ENCODE data around the gene DNAH14. TPM values are rescaled to one million over a fixed set of nuclear protein-coding genes. Genes with fewer than 3 reads are reported as not detected.

Gene DNAH14
- total and polyA plus RNA-seq, 2 of the 13 experiments (the other 11 are each of a cell fraction or from before 2014, with no cell fraction given) = 4.5 to 27.5 TPM

DNA sequence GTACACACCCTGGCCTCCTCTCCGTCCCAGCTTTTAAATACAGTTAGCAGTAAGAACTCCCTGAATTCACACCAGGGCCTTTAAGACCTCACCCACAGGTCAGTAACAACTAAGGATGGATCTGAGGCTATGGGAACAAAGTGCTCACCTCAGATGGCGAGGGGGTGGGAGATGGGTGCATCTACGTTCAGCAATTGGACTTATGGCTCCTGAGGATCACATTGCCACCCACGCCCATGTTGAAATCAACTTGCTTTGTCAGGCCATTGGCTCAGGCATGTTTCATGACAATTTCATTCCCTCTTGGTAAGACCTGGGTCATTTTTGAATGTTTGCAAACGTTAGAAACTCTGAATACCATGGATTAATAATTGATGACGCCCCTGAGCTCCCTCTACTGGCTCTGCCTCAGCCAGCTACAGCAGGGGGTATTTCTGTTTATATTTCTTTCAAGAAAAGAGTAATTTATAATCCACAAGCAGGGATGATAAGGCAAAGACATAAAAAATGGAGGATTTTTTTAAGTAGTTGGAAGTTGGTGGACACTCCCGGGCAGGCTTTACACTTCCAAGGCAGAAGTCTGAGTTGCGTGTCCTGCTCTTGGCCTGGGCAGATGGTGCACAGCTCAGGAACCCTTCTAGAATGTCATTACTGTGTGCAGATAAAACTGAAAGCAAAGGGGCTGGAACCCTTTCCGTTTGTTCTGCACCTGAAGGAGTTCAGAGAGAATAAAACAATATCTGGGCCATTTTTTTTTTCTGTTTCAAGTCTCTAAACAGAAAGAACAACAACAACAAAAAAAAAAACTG is 512.0 kb downstream of the DNAH14 start (continued):
- TF ChIP-seq, protein P1, sequence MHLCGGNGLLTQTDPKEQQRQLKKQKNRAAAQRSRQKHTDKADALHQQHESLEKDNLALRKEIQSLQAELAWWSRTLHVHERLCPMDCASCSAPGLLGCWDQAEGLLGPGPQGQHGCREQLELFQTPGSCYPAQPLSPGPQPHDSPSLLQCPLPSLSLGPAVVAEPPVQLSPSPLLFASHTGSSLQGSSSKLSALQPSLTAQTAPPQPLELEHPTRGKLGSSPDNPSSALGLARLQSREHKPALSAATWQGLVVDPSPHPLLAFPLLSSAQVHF (CRISPR knock-in tag; IDR thresholded peaks at IDR 0.05) = no peak
- TF ChIP-seq, protein P2, sequence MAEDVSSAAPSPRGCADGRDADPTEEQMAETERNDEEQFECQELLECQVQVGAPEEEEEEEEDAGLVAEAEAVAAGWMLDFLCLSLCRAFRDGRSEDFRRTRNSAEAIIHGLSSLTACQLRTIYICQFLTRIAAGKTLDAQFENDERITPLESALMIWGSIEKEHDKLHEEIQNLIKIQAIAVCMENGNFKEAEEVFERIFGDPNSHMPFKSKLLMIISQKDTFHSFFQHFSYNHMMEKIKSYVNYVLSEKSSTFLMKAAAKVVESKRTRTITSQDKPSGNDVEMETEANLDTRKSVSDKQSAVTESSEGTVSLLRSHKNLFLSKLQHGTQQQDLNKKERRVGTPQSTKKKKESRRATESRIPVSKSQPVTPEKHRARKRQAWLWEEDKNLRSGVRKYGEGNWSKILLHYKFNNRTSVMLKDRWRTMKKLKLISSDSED (CRISPR knock-in tag; IDR thresholded peaks at IDR 0.05) = no peak
- TF ChIP-seq RBFOX2 (IDR thresholded peaks at IDR 0.05; ENCODE audit: low read depth, low read length) (no peak), ONECUT2 (CRISPR knock-in tag; IDR thresholded peaks at IDR 0.05) (no peak), KMT2B (CRISPR knock-in tag; IDR thresholded peaks at IDR 0.05) (no peak; the same call in 1 of the 2 replicates), ZNF766 (CRISPR knock-in tag; IDR thresholded peaks at IDR 0.05; ENCODE audit: borderline replicate concordance) (no peak), HOXA3 (CRISPR knock-in tag; IDR thresholded peaks at IDR 0.05) (no peak), ZNF292 (CRISPR knock-in tag; IDR thresholded peaks at IDR 0.05; ENCODE audit: borderline replicate concordance, low read depth) (no peak)
- TF ChIP-seq, protein P3, sequence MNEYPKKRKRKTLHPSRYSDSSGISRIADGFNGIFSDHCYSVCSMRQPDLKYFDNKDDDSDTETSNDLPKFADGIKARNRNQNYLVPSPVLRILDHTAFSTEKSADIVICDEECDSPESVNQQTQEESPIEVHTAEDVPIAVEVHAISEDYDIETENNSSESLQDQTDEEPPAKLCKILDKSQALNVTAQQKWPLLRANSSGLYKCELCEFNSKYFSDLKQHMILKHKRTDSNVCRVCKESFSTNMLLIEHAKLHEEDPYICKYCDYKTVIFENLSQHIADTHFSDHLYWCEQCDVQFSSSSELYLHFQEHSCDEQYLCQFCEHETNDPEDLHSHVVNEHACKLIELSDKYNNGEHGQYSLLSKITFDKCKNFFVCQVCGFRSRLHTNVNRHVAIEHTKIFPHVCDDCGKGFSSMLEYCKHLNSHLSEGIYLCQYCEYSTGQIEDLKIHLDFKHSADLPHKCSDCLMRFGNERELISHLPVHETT (CRISPR knock-in tag; conservative IDR thresholded peaks at IDR 0.05) = no peak
- TF ChIP-seq, protein P4, sequence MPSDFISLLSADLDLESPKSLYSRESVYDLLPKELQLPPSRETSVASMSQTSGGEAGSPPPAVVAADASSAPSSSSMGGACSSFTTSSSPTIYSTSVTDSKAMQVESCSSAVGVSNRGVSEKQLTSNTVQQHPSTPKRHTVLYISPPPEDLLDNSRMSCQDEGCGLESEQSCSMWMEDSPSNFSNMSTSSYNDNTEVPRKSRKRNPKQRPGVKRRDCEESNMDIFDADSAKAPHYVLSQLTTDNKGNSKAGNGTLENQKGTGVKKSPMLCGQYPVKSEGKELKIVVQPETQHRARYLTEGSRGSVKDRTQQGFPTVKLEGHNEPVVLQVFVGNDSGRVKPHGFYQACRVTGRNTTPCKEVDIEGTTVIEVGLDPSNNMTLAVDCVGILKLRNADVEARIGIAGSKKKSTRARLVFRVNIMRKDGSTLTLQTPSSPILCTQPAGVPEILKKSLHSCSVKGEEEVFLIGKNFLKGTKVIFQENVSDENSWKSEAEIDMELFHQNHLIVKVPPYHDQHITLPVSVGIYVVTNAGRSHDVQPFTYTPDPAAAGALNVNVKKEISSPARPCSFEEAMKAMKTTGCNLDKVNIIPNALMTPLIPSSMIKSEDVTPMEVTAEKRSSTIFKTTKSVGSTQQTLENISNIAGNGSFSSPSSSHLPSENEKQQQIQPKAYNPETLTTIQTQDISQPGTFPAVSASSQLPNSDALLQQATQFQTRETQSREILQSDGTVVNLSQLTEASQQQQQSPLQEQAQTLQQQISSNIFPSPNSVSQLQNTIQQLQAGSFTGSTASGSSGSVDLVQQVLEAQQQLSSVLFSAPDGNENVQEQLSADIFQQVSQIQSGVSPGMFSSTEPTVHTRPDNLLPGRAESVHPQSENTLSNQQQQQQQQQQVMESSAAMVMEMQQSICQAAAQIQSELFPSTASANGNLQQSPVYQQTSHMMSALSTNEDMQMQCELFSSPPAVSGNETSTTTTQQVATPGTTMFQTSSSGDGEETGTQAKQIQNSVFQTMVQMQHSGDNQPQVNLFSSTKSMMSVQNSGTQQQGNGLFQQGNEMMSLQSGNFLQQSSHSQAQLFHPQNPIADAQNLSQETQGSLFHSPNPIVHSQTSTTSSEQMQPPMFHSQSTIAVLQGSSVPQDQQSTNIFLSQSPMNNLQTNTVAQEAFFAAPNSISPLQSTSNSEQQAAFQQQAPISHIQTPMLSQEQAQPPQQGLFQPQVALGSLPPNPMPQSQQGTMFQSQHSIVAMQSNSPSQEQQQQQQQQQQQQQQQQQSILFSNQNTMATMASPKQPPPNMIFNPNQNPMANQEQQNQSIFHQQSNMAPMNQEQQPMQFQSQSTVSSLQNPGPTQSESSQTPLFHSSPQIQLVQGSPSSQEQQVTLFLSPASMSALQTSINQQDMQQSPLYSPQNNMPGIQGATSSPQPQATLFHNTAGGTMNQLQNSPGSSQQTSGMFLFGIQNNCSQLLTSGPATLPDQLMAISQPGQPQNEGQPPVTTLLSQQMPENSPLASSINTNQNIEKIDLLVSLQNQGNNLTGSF (CRISPR knock-in tag; IDR thresholded peaks at IDR 0.05) = no peak
- TF ChIP-seq, protein P5, sequence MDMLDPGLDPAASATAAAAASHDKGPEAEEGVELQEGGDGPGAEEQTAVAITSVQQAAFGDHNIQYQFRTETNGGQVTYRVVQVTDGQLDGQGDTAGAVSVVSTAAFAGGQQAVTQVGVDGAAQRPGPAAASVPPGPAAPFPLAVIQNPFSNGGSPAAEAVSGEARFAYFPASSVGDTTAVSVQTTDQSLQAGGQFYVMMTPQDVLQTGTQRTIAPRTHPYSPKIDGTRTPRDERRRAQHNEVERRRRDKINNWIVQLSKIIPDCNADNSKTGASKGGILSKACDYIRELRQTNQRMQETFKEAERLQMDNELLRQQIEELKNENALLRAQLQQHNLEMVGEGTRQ (IDR thresholded peaks at IDR 0.05; ENCODE audit: low read depth, low read length) = no peak
- TF ChIP-seq, protein P5 (CRISPR knock-in tag; IDR thresholded peaks at IDR 0.05; ENCODE audit: borderline replicate concordance) = no peak
